DND-41 (cell line): Measurements from ENCODE around the gene MTHFS.

Experiments
- ATAC-seq: fragments of 200-7000 bp; cut with Tn5 transposase; 3 replicates; pipeline ENCODE4 v1.9.1; 2021; ENCODE audit warnings: low read depth; ENCODE audit not compliant: insufficient read depth
- DNase-seq: peaks from one replicate; pipeline ENCODE4 v3.0.0-alpha.2; 2020
- H2AFZ ChIP-seq: 2 replicates; pipeline ENCODE4 v1.6.0; 2012; ENCODE audit warnings: low read depth, low read length
- H3K27ac ChIP-seq: 2 replicates; pipeline ENCODE4 v1.5.1; 2012; ENCODE audit warnings: low read length, inconsistent platforms
- H3K27me3 ChIP-seq: fragments of 200-600 bp; sonication (generic); 2 replicates; pipeline ENCODE4 v1.6.0; 2012; ENCODE audit warnings: low read length, mild to moderate bottlenecking, inconsistent platforms; ENCODE audit not compliant: insufficient read depth, poor library complexity
- H3K36me3 ChIP-seq: 2 replicates; pipeline ENCODE4 v1.5.1; 2012; ENCODE audit warnings: low read length, inconsistent platforms; ENCODE audit not compliant: insufficient read depth
- H3K4me1 ChIP-seq: 2 replicates; pipeline ENCODE4 v1.5.1; 2012; ENCODE audit warnings: mild to moderate bottlenecking, low read length; ENCODE audit not compliant: insufficient read depth
- H3K4me2 ChIP-seq: 2 replicates; pipeline ENCODE4 v1.6.0; 2012; ENCODE audit warnings: mild to moderate bottlenecking, moderate library complexity, low read length, inconsistent platforms; ENCODE audit not compliant: insufficient read depth
- H3K4me3 ChIP-seq, 2 experiments: fragments of 200-600 bp in 1 of 2; shearing (Covaris generic) in 1 of 2; 2 replicates each; pipeline ENCODE4 v1.5.1; 2012 to 2016; ENCODE audit warnings: inconsistent platforms in 2 of 2, low read length in 2 of 2, mild to moderate bottlenecking in 2 of 2, low read depth in 1 of 2, moderate library complexity in 1 of 2
- H3K79me2 ChIP-seq: 2 replicates; pipeline ENCODE4 v1.6.0; 2012; ENCODE audit warnings: low read length, inconsistent platforms; ENCODE audit not compliant: insufficient read depth
- H3K9ac ChIP-seq: 2 replicates; pipeline ENCODE4 v1.6.0; 2012; ENCODE audit warnings: low read depth, mild to moderate bottlenecking, inconsistent platforms, low read length, moderate library complexity
- H3K9me3 ChIP-seq: 2 replicates; pipeline ENCODE4 v1.5.1; 2012; ENCODE audit warnings: low read length, moderate library complexity, mild to moderate bottlenecking, inconsistent platforms; ENCODE audit not compliant: insufficient read depth, severe bottlenecking
- H4K20me1 ChIP-seq: 2 replicates; pipeline ENCODE4 v1.6.0; 2012; ENCODE audit warnings: low read length; ENCODE audit not compliant: insufficient read depth
- EZH2 ChIP-seq: IDR thresholded peaks from 3 replicates; pipeline ENCODE4 v1.6.1; 2012; ENCODE audit warnings: borderline replicate concordance, low read depth, mild to moderate bottlenecking, moderate library complexity, low read length, inconsistent platforms; ENCODE audit not compliant: severe bottlenecking
- TF ChIP-seq, protein P1 (sequence below): IDR thresholded peaks from 2 replicates; pipeline ENCODE4 v1.5.1; 2012; ENCODE audit warnings: borderline replicate concordance, low read length, moderate library complexity, mild to moderate bottlenecking; ENCODE audit not compliant: poor library complexity, severe bottlenecking; ENCODE audit errors: extremely low read depth

The MTHFS gene

GRCh38 chr15:79858469-79858868, 38.3 kb downstream of the MTHFS start:
- TF ChIP-seq, protein P1, sequence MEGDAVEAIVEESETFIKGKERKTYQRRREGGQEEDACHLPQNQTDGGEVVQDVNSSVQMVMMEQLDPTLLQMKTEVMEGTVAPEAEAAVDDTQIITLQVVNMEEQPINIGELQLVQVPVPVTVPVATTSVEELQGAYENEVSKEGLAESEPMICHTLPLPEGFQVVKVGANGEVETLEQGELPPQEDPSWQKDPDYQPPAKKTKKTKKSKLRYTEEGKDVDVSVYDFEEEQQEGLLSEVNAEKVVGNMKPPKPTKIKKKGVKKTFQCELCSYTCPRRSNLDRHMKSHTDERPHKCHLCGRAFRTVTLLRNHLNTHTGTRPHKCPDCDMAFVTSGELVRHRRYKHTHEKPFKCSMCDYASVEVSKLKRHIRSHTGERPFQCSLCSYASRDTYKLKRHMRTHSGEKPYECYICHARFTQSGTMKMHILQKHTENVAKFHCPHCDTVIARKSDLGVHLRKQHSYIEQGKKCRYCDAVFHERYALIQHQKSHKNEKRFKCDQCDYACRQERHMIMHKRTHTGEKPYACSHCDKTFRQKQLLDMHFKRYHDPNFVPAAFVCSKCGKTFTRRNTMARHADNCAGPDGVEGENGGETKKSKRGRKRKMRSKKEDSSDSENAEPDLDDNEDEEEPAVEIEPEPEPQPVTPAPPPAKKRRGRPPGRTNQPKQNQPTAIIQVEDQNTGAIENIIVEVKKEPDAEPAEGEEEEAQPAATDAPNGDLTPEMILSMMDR, result peak; percentile 23
- no peak for TF ChIP-seq EZH2

DNA sequence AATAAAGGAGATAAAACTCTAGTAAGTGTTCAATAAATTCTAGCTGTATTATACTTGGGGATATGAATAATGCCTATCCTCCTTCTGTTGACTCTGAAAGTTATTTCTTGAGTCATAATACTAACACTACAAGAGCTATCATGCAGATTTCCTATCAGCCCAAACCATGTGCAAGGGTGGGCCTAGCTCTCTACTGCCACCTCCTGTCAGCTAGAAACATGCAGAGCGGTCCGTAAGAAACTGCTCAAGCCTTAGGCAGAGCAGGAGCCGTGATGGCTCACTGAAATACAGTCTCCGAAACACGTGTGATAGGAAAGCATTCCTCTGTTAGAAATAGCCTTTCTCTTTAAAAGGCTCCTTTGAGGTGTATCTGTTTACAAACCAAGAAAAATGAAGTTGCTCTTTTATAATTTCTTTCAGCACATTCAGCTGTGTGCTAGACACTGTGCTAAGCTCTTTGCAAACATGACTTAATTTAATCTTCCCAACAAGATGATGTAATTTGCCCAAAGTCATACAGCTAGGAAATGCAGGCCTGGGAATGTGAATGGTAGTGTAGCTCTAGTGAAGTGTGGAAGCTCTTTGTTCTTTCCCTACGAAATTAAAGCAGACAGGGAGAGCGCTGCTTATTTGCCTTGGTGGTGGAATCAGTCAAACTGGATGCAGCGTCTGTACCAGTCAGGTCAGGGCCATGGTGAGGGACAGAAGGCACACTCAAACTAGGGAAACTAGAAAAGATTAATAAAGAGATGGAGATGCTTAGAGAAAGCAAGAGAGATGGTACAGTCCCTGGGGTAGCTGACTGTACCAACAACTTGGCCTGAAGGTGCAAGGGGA, 43.1 kb downstream of the MTHFS start:
- Histone ChIP-seq H3K4me2 (no peak overlapping the region), H3K4me1 (no peaks in the 10 kb centered on the region), H3K36me3 (peaks cover 20% of the 10 kb centered on the region; the same call in 1 of the 2 replicates), H3K27me3 (no peaks in the 10 kb centered on the region), H3K9me3 (no peaks in the 10 kb centered on the region), H2AFZ (no peak overlapping the region), H3K9ac (no peak overlapping the region), H3K4me3 (no peak overlapping the region), H3K79me2 (no peaks in the 10 kb centered on the region), H4K20me1 (peaks cover 3% of the 10 kb centered on the region; the same call in 1 of the 2 replicates), H3K27ac (no peak overlapping the region)
- peak; percentile 57 for DNase-seq
- ATAC-seq, result peak; percentile 98
- TF ChIP-seq EZH2, result no peak
- TF ChIP-seq, protein P1, result peak; percentile 87

More at GRCh38 chr15:79858469-79858868, 38.3 kb downstream of the MTHFS start:
- H2AFZ ChIP-seq, result no peak overlapping the region
- peaks cover 11% of the 10 kb centered on the region; the same call in 1 of the 2 replicates for H3K36me3 ChIP-seq
- no peak overlapping the region for H3K27ac ChIP-seq
- DNase-seq (no peak), ATAC-seq (no peak)
- H3K79me2 ChIP-seq, result no peaks in the 10 kb centered on the region
- no peak overlapping the region for H3K9ac ChIP-seq
- no peak overlapping the region for H3K4me2 ChIP-seq
- H3K27me3 ChIP-seq, result no peaks in the 10 kb centered on the region
- no peaks in the 10 kb centered on the region for H3K9me3 ChIP-seq
- peaks cover 5% of the 10 kb centered on the region; the same call in 1 of the 2 replicates for H4K20me1 ChIP-seq
- no peak overlapping the region for H3K4me3 ChIP-seq
- no peaks in the 10 kb centered on the region for H3K4me1 ChIP-seq

GRCh38 chr15:79849789-79850188, 47.0 kb downstream of the MTHFS start:
- H3K9ac ChIP-seq, result no peak overlapping the region
- H3K36me3 ChIP-seq, result peaks cover 31% of the 10 kb centered on the region; the same call in 1 of the 2 replicates
- TF ChIP-seq EZH2, result no peak
- TF ChIP-seq, protein P1, result peak; percentile 62
- H3K4me2 ChIP-seq, result no peak overlapping the region
- H3K4me3 ChIP-seq, result no peak overlapping the region
- no peaks in the 10 kb centered on the region for H3K9me3 ChIP-seq
- H3K27me3 ChIP-seq, result no peaks in the 10 kb centered on the region
- DNase-seq (peak; percentile 25), ATAC-seq (0 out of 3 replicates have a peak, but pooled peaks have one; percentile 47)
- H4K20me1 ChIP-seq, result peaks cover 3% of the 10 kb centered on the region; the same call in 1 of the 2 replicates
- H3K27ac ChIP-seq, result no peak overlapping the region
- H2AFZ ChIP-seq, result no peak overlapping the region
- peaks cover 6% of the 10 kb centered on the region; the same call in 1 of the 2 replicates for H3K79me2 ChIP-seq
- H3K4me1 ChIP-seq, result no peaks in the 10 kb centered on the region
